ENCODE results near the gene TBC1D10A. TPM values are rescaled to one million over a fixed set of nuclear protein-coding genes. Genes with fewer than 3 reads are reported as not detected.

TBC1D10A gene
- total RNA-seq, 1 donor from 2014 or later = 51.3 TPM

DNA sequence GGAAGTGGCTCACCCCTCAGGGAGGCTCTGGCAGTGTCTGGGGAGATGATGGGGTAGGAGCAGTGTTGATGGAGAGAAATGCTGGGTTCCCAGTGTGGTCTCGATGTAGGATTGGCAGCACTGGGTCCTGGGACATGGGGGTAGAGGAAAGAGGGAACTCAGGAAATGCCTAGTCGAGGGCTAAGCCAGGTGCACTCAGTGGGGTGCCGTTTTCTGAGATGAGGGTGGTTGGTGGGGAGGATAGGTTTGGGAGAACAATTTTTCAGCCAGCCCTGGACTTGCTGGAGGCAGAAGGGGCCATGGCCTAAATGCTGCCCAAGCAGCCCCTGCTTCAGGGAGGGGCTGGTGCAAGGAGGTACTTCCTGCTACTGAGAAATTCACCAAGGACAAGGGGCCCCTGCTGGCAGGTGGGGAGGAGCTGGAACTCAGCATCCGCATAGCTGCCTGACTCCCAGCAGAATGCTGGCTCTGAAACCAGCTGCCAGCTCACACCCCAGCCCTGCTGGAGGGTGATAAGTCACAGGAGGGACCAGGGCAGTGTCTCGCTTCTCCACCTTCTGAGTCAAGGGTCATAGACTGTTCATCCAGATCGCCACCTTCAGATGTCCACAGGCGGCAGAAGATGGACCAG is 36.0 kb upstream of the TBC1D10A start:
- Histone ChIP-seq H3K4me1 (peaks cover 3% of the 10 kb centered on the region), H3K36me3 (no peaks in the 10 kb centered on the region), H3K4me3 (no peak overlapping the region), H3K27me3 (no peaks in the 10 kb centered on the region), H3K27ac (no peak overlapping the region), H3K9me3 (no peaks in the 10 kb centered on the region)
- intact Hi-C loops (cut with DNase I) = no loop called here
- TF ChIP-seq, protein P1, sequence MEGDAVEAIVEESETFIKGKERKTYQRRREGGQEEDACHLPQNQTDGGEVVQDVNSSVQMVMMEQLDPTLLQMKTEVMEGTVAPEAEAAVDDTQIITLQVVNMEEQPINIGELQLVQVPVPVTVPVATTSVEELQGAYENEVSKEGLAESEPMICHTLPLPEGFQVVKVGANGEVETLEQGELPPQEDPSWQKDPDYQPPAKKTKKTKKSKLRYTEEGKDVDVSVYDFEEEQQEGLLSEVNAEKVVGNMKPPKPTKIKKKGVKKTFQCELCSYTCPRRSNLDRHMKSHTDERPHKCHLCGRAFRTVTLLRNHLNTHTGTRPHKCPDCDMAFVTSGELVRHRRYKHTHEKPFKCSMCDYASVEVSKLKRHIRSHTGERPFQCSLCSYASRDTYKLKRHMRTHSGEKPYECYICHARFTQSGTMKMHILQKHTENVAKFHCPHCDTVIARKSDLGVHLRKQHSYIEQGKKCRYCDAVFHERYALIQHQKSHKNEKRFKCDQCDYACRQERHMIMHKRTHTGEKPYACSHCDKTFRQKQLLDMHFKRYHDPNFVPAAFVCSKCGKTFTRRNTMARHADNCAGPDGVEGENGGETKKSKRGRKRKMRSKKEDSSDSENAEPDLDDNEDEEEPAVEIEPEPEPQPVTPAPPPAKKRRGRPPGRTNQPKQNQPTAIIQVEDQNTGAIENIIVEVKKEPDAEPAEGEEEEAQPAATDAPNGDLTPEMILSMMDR (IDR thresholded peaks at IDR 0.05) = no peak
- TF ChIP-seq POLR2A (IDR thresholded peaks at IDR 0.05) = no peak
- DNase-seq (ENCODE audit: extremely low spot score in 2 of 2) = no peak

DNA sequence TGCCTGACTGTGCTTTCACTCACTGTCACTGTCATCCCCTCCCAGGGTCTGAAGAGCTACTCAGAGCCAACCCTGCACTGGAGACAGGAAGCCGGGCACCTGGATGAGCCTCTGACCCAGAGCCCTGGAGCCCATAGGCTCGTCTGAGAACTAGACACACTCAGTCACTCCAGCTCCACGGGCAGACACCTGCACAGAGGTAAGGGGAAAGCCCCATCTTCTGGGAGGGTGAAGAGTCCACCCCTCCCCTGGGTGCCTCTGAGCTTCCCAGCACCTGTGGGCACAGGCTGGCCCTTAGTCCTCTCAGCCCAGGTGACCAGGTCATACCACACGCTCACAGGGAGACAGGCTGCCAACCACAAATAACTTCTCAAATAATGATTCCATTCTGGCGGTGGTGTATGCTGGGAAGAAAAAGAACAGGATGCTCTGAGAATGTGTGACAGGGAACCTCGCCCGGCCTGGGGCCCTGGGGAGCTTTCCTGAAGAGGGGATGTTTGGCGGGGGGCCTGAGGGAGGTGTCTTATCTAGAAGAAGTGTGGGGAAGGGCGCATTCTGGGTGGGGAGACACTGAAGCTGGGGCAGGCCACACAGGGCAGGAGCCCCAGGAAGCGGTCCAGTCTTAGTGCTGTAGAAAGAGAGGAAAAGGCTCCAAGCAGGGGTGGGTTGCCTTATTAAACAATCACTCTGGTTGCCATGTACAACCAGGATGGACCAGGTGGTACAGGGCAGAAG is 35.3 kb upstream of the TBC1D10A start:
- no peak for DNase-seq (ENCODE audit: extremely low spot score in 2 of 2)
- no peak overlapping the region for H3K27ac ChIP-seq
- TF ChIP-seq POLR2AphosphoS5 (IDR thresholded peaks at IDR 0.05; ENCODE audit: insufficient read depth in 1 of 2, low read depth in 1 of 2) (no peak), POLR2A (IDR thresholded peaks at IDR 0.05) (no peak)
- TF ChIP-seq, protein P1 (IDR thresholded peaks at IDR 0.05) = no peak
- H3K4me1 ChIP-seq = peaks cover 10% of the 10 kb centered on the region
- no peak overlapping the region for H3K4me3 ChIP-seq
- intact Hi-C loops (cut with DNase I) = no loop called here
- no peaks in the 10 kb centered on the region for H3K27me3 ChIP-seq
- H3K9me3 ChIP-seq = no peaks in the 10 kb centered on the region
- no peaks in the 10 kb centered on the region for H3K36me3 ChIP-seq

DNA sequence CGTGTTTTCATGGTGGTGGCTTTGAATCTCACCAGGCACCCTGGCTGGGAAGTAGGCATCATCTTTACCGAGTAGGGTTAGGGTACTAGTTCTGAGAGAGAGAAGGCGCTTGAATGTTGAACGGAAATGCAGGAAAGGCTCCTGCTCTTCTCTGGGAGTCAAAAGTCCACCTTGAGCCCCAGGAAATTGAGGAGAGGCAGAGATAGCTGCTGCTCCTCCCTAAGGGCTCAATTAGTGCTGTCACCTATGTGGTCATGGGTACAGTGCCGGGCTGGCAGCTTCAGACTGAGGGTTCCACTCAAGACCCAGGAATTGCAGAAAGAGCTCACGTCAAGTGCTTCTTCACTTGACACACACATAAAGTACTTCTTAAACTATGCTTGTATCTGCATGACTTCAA is 31.8 kb upstream of the TBC1D10A start:
- no peak for DNase-seq (ENCODE audit: extremely low spot score in 2 of 2)
- intact Hi-C loops (cut with DNase I) = loop anchor here (10.0 kb wide), 1 partner anchor 74 kb away; the partner anchor contains the start of gene CASTOR1
- TF ChIP-seq POLR2A (IDR thresholded peaks at IDR 0.05) (no peak), POLR2AphosphoS5 (IDR thresholded peaks at IDR 0.05; ENCODE audit: insufficient read depth in 1 of 2, low read depth in 1 of 2) (no peak)
- TF ChIP-seq, protein P1 (IDR thresholded peaks at IDR 0.05) = no peak

GRCh38 chr22:30357650-30358215 is 31.0 kb upstream of the TBC1D10A start:
- intact Hi-C loops (cut with DNase I) = loop anchor here (10.0 kb wide), 1 partner anchor 73 kb away; the partner anchor contains the start of gene CASTOR1
- TF ChIP-seq POLR2AphosphoS5 (IDR thresholded peaks at IDR 0.05; ENCODE audit: insufficient read depth in 1 of 2, low read depth in 1 of 2) (no peak), POLR2A (IDR thresholded peaks at IDR 0.05) (no peak)
- TF ChIP-seq, protein P1 (IDR thresholded peaks at IDR 0.05) = no peak
- H3K4me3 ChIP-seq = peak overlapping the region in 1 of 2 donors; percentile 89

More for the DNA sequence above, 31.8 kb upstream of the TBC1D10A start:
- H3K36me3 ChIP-seq = no peaks in the 10 kb centered on the region
- H3K27ac ChIP-seq = no peak overlapping the region
- no peaks in the 10 kb centered on the region for H3K9me3 ChIP-seq
- no peaks in the 10 kb centered on the region for H3K27me3 ChIP-seq
- peaks cover 37% of the 10 kb centered on the region for H3K4me1 ChIP-seq
- no peak overlapping the region for H3K4me3 ChIP-seq

More at GRCh38 chr22:30357650-30358215, 31.0 kb upstream of the TBC1D10A start:
- DNase-seq (ENCODE audit: extremely low spot score in 2 of 2) = no peak
- no peaks in the 10 kb centered on the region for H3K9me3 ChIP-seq
- H3K36me3 ChIP-seq = peaks cover 0 to 4% of the 10 kb centered on the region in 2 donors
- no peaks in the 10 kb centered on the region for H3K27me3 ChIP-seq
- no peak overlapping the region for H3K27ac ChIP-seq
- H3K4me1 ChIP-seq = peaks cover 37% of the 10 kb centered on the region
